NCI-H146 (cell line): ENCODE measurements around the gene LONP1.
A peak's percentile ranks its signal among the peaks of the same experiment; 100 is the strongest.

Source experiments
- DNase-seq: peaks from one replicate; lab custom pipeline; 2025; lab: John Stamatoyannopoulos, UW

Gene LONP1

GRCh38 chr19:5678071-5678718 lies 41.8 kb downstream of the LONP1 start:
- no peak for DNase-seq

GRCh38 chr19:5677580-5677979 lies 42.4 kb downstream of the LONP1 start:
- DNase-seq: no peak

DNA sequence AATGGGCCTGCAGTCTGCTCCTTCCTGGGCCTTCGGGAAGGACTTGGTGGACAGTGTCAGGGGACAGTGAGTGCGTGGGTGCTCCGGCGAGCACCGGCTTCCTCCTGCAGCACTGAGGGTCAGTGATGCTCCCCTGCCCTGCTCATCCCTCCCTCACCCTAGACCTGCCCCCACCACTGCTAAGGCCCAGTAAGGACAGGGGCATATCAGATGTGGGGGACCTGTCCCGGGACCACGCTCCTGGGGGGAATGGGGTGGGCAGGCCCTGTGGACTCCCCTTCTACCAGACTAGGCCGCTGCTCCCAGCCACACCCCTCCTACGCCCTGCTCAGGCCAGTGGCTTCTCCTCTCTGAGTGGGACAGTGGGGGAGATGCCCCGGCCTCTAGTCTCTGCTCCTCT lies 42.8 kb downstream of the LONP1 start:
- DNase-seq: no peak

GRCh38 chr19:5676772-5677105 lies 43.2 kb downstream of the LONP1 start:
- peak; percentile 14 for DNase-seq

GRCh38 chr19:5676105-5676771 lies 43.7 kb downstream of the LONP1 start:
- no peak for DNase-seq

DNA sequence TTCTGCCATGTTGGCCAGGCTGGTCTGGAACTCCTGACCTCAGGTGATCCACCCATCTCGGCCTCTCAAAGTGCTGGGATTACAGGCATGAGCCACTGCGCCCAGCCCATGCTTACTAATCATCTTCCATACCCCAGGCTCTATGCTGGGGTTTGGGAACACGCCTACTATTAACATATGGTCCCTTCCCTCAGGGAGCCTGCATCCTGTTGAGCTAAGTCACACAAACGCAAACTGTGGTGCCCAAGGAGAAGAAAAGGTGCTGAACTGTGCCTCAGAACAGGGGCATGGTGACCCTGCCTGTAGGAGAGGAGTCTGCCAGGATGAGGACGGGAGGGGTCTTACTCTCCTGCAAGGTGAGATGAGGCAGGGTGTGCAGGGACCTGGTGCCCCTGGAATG lies 45.2 kb downstream of the LONP1 start:
- no peak for DNase-seq

GRCh38 chr19:5673752-5674151 lies 46.2 kb downstream of the LONP1 start:
- DNase-seq: no peak

DNA sequence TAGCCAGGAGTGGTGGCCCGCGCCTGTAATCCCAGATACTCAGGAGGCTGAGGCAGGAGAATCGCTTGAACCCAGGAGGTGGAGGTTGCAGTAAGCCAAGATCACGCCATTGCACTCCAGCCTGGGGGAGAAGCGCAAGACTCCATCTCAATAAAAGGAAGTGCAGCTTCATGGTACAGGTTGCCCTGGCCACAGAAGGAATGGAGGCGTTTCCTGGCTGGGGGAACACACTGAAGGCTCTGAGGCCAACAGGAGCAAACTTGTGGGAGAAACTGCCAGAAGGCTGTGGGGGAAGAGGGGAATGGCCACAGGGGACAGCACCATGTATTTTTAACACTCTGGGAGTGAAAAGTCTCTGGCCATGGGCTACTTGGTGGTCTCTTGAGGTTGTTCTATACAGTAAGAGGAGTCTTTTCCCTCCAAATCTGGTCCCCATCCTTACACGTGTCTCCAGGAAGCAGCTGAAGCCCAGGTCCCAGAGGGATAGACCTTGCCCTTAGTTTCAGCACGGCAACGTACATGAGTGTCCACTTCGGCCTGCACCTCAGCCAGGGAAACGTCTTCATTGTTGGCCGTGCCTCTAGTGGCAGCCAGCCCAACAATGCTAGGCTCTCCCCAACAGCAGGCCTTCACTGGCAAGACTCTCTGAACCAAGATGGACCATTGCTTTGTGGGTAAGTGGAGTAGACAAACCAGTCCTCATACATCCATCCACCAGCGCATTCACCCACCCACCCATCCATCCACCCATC lies 47.1 kb downstream of the LONP1 start:
- no peak for DNase-seq

DNA sequence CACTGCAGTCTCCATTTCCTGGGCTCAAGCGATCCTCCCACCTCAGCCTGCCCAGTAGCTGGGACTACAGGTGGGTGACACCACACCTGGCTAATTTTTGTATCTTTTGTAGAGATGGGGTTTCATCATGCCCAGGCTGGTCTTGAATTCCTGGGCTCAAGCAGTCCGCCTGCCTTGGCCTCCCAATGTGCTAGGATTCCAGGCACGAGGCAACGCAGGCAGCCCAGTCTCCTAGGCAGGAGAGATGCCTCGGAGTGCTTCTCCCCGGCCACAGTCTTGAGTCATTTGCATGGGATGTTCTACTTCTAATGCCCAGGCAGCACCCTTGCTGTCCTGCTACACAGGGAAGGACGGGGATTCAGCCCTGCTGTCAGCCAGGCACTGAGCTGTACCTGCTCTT lies 48.3 kb downstream of the LONP1 start:
- DNase-seq: no peak

DNA sequence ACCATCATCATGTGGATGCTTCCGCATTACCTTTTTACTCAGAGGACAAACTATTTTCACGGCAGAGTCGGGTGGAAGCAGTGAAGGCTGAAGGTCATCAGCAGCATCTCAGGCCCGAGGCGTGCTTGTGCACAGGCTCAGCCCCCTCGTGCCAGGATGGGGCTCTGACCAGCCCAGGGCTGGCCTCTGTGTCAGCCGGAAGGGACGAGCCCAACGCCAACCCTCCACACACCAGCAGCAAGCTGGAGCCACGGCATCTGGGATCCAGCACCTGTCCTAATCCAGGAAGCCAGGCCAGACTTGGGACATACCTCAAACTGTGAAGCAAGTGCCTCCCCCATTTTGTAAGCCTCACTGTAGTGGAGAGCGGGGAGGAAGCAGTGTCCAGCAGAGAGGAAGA lies 50.7 kb downstream of the LONP1 start:
- no peak for DNase-seq

- no peak for DNase-seq
These were observed 52.1 kb downstream of the LONP1 start for GRCh38 chr19:5667751-5668271.

DNA sequence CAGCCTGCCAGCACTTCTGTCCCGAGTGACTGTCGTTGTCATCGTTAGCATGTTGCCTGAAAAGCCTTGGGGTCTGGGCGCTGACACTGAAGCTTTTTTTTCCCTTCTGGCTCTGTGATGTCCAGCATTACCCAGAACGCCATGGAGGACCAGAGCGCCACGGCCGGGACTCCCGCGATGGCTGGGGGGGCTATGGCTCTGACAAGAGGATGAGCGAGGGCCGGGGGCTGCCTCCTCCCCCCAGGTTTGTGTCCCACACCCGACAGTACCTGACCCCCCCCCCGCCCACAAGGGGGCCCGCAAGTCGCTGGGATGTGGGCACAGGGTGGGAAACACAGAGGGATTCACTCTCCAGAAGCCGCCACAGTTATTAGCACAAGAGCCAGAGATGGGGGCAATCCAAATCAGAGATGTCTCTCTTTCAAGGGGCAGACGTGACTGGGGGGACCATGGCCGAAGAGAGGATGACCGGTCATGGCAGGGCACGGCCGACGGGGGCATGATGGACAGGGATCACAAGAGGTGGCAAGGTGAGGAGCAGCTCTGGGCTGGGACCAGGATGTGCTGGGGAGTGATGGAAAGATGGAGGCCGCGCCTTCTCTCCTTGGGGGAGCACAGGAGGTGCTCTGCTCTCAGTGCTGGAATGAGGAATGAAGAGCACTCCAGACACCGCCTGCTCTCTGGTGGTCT lies 52.9 kb downstream of the LONP1 start:
- DNase-seq: no peak

DNA sequence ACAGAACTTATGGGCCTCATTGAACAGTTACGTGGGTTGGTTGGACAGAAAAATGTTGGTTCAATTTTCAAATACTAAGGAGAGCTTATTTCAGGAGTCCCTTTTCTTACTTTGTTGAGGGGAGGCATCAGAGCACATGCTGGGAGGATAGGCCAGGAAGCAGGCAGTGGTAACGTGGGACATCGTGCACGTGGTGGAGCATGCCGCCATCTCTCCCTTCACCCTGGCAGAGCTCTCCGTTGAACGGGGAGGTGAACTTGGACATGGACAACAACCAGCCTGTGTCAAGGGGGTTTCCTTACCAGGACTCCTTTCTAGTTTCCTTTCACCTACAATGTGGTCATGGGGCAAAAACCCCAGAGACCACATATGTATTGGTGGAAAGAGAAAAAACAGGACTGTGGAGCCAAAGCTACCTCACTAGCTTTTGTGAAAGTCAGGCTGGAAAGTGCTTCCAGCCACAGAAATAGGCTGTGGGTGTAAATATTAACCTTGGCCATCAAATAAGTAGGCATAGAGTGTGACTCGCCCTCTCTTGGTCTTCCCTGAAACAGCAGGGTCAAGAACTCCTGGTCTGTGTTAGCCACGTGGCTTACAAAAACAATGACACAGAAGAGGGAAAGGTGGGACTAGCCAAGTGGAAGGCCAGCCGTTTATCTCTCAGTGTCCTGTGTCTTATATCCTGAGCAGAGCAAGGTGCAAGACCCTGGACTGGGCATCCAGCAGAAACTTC lies 54.0 kb downstream of the LONP1 start:
- DNase-seq: no peak

DNA sequence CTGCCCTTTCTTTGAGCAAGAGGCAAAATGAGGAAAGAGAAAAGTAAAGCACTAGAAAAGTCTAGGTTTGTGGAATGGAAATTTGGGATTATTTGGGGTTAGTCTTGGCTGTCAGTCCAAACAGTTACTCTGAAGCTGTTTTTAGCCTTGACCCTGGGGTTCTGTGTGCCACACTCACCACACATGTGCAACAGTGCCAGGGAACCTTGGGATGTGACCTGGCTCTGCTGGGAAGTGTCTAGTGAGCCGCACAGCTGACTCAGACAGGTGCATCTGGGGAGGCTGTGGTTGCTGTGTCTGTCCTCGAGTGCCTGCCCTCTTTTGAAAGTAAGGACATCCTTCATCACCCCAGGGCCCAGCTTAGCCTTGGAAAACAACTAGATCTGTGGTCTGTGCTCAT lies 55.4 kb downstream of the LONP1 start:
- no peak for DNase-seq

DNA sequence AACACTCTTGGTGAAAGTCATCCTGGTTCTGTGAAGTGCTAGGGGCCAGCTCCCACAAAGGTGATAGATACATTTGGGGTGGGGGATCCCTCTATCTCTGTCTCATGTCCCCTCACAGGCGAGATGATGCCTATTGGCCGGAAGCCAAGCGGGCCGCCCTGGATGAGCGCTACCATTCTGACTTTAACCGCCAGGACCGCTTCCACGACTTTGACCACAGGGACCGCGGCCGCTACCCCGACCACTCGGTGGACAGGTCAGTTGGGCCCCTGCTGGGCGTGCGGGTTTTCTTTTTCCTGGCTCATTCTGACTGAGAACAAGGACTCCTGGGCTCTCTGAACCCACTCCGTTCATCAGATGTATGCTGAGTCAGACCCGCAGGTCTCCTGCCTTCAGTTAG lies 56.0 kb downstream of the LONP1 start:
- no peak for DNase-seq

DNA sequence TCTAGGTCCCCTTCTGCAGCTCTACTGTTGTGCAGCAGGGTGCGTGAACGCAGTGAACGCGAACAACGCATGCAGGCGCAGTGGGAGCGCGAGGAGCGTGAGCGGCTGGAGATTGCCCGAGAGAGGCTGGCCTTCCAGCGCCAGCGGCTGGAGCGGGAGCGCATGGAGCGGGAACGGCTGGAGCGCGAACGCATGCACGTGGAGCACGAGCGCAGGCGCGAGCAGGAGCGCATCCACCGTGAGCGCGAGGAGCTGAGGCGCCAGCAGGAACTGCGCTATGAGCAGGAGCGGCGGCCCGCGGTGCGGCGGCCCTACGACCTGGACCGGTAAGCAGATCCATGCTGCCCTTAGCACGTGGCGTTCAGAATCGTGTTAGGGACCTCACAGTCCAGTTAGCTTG lies 58.5 kb downstream of the LONP1 start:
- DNase-seq: no peak

DNA sequence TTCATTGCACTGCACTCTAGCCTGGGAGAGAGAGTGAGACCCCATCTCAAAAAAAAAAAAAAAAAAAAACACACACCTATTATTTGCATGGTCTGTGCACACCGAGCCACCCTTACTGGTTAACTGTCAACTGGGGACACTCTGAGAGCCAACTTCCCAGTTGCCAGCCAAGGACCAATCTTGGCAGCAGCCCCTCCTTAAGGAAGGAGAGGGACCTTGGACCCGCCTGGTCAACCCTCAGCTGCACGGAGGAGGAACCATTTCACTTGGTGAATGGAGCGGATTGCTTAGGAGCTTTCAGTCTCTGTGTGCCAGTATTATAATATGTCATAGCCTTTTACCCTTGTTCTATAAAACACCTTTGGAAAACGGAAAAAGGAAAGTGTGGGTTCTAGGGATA lies 64.5 kb downstream of the LONP1 start:
- no peak for DNase-seq

DNA sequence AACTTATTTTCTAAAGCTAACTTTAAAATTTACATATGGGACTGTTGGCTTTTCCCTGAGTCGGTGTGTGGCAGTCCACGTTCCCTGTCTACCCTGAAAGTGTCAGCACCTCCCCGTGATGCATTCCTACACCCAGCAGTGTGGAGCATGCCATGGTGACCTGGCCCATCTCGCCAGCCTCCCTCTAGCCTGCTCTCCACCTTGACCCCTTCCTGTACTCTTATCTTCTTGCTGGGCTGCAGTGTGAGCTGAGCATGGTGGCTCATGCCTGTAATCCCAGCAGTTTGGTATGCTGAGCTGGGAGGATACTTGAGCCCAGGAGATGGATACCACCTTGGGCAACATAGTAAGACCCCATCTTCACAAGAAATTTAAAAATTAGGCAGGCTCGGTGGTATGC lies 65.0 kb downstream of the LONP1 start:
- DNase-seq: no peak

DNA sequence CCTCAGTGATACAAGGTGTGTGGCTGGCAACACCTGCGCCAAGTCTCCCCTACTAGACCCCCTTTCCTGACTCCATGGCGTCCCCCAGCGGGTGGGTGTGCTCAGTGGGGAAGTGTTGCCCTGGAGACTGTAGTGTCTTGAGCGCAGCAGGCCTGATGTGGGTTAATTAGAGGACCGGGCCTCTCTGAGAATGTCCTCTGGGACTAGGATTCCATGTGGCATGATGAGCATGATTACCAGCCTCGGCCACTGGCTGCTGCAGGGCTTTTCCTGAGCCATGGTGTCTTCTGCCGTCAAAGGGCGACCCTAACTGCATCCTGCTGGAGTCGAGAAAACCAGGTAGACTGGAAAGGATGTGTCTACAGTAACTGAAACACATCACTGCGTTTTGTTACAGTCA lies 67.7 kb downstream of the LONP1 start:
- DNase-seq: no peak

- no peak for DNase-seq
These were observed 68.6 kb downstream of the LONP1 start for GRCh38 chr19:5651361-5651760.

DNA sequence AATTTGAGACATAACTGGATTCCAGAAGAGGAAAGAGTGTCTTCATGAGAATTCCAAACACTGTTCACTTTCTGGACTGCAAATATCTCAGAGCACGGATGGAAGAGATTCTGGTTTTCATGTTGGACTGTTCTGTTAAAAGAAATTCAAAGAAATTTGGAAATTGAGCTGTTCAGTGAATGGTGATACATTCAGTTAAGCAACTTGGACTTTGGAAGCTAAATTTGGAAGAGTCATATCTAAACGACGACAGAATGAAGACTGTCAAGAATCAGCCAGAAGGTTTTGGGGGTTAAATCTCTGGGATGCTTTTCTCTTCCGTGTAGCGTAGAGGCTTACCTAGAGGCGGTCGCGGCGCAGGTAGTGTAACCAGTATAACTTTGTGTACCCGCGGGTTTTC lies 71.5 kb downstream of the LONP1 start:
- no peak for DNase-seq

DNA sequence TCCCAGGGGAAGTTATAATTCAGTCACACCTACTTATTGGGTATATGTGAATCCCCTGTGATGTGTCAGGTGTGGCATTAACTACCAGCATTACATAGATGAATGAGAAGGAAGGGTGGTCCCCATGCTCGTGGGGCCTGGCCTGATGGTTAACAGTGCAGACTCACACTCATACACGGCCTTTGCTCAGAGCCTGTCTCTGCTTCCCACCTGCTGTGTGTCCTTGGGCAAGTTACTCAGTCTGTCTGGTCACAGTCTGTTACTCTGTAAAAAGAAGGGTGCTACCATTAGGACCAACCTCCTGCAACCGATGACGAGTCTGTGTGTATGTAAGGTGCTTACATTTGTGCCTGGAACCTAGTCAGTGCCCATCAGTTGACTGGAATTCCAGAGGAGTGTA lies 73.2 kb downstream of the LONP1 start:
- DNase-seq: no peak
